GM18858 (cell line): ENCODE data around the gene RNPEP.
"Not testable (repeated sequence)": the region's sequence is repeated elsewhere in the genome, so short reads cannot be mapped to it uniquely, and the experiment has no call there.

ENCODE experiments used
- ATAC-seq: cut with Tn5 transposase; IDR thresholded peaks from one replicate; pipeline ENCODE4 v1.9.1; 2021; ENCODE audit not compliant: unreplicated experiment

RNPEP gene

DNA sequence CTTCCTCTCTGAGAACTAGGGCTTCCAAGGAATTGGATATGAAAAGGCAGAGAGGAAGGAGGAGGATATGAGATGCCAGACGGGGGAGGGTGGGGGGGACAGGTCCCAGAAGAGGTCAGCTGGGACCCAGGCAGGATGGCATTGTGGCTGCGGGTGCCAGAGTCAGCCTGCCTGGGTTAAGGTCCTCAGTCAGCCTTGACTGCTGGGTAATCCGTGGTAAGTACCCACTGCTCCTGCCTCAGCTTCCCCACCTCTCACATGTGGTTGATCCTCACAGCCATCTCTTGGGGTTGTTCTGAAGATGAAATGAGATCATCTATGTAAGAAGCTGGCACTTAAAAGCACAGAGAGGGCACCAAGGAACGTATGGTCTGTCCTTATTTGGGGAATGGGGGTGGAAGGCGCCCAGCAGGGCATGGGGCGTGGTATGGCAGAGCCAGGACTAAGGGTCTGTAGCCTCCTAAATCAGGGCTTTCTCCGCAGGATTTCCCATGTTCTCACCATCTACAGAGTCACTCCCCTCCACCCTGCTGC is 51.8 kb downstream of the RNPEP start:
- no peak for ATAC-seq

DNA sequence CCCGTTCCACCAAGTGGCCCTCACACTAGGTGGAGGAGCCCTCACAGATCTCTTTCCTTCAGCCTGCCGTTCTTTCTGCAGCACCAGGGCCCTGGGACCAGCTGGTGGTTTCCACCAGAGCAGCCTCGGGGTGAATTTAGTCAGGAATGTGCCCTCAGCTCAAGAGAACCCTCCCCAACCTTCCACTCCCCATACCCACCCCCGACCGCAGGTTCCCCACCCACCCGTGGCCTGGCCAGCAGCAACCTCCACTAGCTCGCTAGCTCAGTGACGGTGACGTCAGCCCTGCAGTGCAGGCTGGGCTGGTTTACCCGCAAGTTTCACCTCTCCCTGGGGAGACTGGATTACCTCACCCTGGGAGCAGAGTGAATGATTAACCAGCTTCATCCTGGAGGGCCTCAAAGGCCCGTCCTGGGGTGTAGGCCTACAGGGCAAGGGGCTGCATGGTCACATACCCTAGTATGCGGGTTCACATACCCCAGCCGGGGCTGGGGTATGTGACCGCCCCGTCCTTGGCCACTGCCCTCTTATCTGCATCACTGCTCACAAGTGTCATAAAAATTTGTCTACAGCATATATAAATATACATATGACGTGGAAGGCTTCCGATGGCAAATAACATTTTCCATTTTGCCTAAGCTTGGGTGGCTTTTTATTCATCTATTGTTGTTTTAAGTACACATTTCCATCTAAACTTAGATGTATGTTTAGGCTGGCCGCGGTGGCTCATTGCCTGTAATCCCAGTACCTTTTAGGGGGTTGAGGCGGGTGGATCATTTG is 52.4 kb downstream of the RNPEP start:
- ATAC-seq: no peak

GRCh38 chr1:202036595-202037387 is 54.3 kb downstream of the RNPEP start:
- ATAC-seq: no peak

GRCh38 chr1:202037706-202038296 is 55.4 kb downstream of the RNPEP start:
- no peak for ATAC-seq

- ATAC-seq: no peak
These were observed 56.4 kb downstream of the RNPEP start for GRCh38 chr1:202038688-202039346.

GRCh38 chr1:202045705-202046104 is 63.3 kb downstream of the RNPEP start:
- no peak for ATAC-seq

- ATAC-seq: no peak
These were observed 63.8 kb downstream of the RNPEP start for GRCh38 chr1:202046227-202046626.

DNA sequence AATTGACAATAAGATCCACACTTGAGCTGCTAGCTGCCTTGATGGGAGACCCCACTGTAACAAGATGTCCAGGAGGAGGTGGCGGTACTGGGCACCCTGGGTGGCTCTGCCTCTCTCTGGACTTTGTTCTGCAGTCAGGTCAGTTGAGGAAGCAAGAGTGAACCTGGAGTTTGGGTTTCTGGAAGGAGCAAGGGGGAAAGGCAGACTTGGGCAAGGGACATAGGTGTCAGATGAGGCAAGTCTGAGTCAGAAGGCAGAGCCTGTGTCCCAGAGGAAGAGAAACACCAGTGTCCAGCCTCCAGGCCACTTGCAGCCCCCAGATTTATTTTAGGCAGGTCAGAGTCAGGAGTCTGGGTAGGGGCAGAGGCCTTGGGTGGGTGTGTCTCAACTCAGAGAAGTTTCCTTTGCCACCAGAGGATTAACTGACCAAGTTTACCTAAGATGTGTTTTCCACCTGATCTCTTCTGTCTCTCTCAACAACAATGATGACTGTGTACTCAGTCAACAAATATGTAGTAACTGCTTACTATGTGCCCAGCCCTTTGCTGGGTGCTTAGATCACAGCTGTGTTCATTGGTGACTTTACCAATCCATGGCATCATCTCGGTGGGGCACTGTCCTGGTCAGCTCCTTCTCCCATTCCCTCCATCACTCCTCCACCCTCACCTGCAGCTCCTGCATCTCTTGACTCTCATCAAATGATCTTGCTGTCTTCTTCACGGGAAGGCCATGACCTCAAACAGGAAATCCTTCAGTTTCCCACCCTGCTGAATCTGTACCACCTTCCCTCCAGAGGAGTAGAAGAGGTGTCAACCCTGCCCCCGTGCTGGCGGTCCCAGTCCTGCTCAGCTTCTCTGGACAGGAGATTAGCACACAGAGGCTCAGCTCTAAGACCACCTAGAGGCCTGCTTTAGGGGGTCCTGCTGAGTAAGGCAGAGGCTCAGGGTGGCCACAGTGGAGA is 64.6 kb downstream of the RNPEP start:
- ATAC-seq: no peak

DNA sequence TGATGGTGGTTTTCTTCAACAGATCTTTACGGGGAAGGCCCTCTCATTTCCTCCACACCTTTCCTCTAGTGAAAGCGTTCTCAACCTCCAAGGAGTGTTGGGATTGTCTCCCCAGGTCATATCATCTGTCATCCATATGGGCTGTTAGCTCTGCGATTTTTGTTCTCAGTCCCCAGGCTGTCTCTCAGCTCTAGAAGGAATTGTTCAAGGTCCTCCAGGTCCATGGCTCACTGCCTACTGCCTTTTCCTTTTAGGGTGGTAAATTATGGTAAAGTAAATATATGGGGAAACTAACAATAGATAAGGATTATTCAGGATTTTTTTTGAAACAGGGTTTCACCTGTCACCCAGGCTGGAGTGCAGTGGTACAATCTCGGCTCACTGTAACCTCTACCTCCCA is 65.5 kb downstream of the RNPEP start:
- ATAC-seq: no peak

- ATAC-seq: no peak
These were observed 66.7 kb downstream of the RNPEP start for GRCh38 chr1:202049129-202049528.

DNA sequence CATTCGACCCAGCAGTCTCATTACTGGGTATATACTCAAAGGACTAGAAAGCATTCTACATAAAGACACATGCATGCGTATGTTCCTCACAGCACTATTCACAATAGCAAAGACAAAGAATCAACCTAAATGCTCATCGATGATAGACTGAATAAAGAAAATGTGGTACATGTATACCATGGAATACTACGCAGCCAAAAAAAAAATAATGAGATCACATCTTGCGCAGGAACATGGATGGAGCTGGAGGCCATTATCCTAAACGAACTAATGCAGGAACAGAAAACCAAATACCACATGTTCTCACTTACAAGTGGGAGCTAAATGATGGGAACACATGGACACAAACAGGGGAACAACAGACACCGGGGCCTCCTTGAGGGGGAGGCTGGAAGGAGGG is 71.6 kb downstream of the RNPEP start:
- ATAC-seq: no peak

DNA sequence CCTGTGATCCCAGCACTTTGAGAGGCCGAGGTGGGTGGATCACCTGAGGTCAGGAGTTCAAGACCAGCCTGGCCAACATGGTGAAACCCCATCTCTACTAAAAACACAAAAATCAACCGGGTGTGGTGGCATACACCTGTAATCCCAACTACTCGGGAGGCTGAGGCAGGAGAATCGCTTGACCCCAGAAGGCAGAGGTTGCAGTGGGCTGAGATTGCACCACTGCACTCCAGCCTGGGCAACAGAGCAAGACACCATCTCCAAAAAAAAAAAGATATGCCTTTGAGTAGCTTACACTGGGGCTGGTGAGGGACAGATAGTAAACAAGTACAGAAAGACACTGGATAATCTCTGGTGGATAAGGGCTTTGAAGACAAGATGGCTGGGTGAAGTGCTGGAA is 72.2 kb downstream of the RNPEP start:
- ATAC-seq: not testable (repeated sequence)
